Nephron progenitor cell (in vitro differentiated cells): Measurements from ENCODE around the gene ARHGEF25.
A peak's percentile ranks its signal among the peaks of the same experiment; 100 is the strongest.

Experiments used
- DNase-seq: peaks from one replicate; pipeline ENCODE4 v3.0.0; 2021
- H3K27ac Mint-ChIP-seq: 2 replicates; pipeline ENCODE4 v1.8.0; 2021; ENCODE audit warnings: mild to moderate bottlenecking, moderate library complexity, mixed read lengths
- H3K27me3 Mint-ChIP-seq: 2 replicates; pipeline ENCODE4 v1.8.0; 2021; ENCODE audit warnings: mild to moderate bottlenecking, low read depth, mixed read lengths; ENCODE audit not compliant: poor library complexity
- H3K36me3 Mint-ChIP-seq: 2 replicates; pipeline ENCODE4 v1.8.0; 2021; ENCODE audit warnings: low read depth, mixed read lengths
- H3K4me1 Mint-ChIP-seq: 2 replicates; pipeline ENCODE4 v1.8.0; 2021; ENCODE audit warnings: mixed read lengths
- H3K4me3 Mint-ChIP-seq: 2 replicates; pipeline ENCODE4 v1.8.0; 2021; ENCODE audit warnings: mild to moderate bottlenecking, moderate library complexity, mixed read lengths
- H3K9me3 Mint-ChIP-seq: 2 replicates; pipeline ENCODE4 v1.8.0; 2021; ENCODE audit warnings: mild to moderate bottlenecking, moderate library complexity, mixed read lengths
- CTCF ChIP-seq: fragments of 200-600 bp; sonication (generic); IDR thresholded peaks from 2 replicates; pipeline ENCODE4 v1.5.0; 2021; ENCODE audit warnings: antibody characterized with exemption

The ARHGEF25 gene

GRCh38 chr12:57628280-57629191 is 17.3 kb downstream of the ARHGEF25 start:
- Mint-ChIP-seq H3K4me3 (peak overlapping the region; percentile 69), H3K27me3 (peaks cover 100% of the 10 kb centered on the region), H3K27ac (no peak overlapping the region), H3K9me3 (no peaks in the 10 kb centered on the region), H3K4me1 (peaks cover 28% of the 10 kb centered on the region), H3K36me3 (no peaks in the 10 kb centered on the region)
- no peak for DNase-seq
- no peak for TF ChIP-seq CTCF

- Mint-ChIP-seq H3K9me3 (no peaks in the 10 kb centered on the region), H3K27me3 (peaks cover 100% of the 10 kb centered on the region), H3K36me3 (no peaks in the 10 kb centered on the region), H3K27ac (no peak overlapping the region), H3K4me3 (no peak overlapping the region), H3K4me1 (peaks cover 28% of the 10 kb centered on the region)
- TF ChIP-seq CTCF: no peak
- DNase-seq: no peak
Observed at GRCh38 chr12:57629897-57630471, 18.7 kb downstream of the ARHGEF25 start.

GRCh38 chr12:57630891-57631433 is 19.7 kb downstream of the ARHGEF25 start:
- Mint-ChIP-seq H3K4me1 (peaks cover 25% of the 10 kb centered on the region), H3K36me3 (no peaks in the 10 kb centered on the region), H3K27ac (no peak overlapping the region), H3K4me3 (no peak overlapping the region), H3K9me3 (no peaks in the 10 kb centered on the region), H3K27me3 (peaks cover 100% of the 10 kb centered on the region)
- TF ChIP-seq CTCF: no peak
- no peak for DNase-seq

GRCh38 chr12:57631566-57632072 is 20.4 kb downstream of the ARHGEF25 start:
- Mint-ChIP-seq H3K4me3 (peak overlapping the region; percentile 71), H3K36me3 (no peaks in the 10 kb centered on the region), H3K27me3 (peaks cover 99% of the 10 kb centered on the region), H3K9me3 (no peaks in the 10 kb centered on the region), H3K4me1 (peaks cover 19% of the 10 kb centered on the region), H3K27ac (no peak overlapping the region)
- TF ChIP-seq CTCF: no peak
- no peak for DNase-seq

GRCh38 chr12:57632073-57632957 is 21.1 kb downstream of the ARHGEF25 start:
- no peaks in the 10 kb centered on the region for H3K36me3 Mint-ChIP-seq
- DNase-seq: peak; percentile 53
- TF ChIP-seq CTCF: no peak
- H3K4me3 Mint-ChIP-seq: peak overlapping the region; percentile 68
- peaks cover 14% of the 10 kb centered on the region for H3K4me1 Mint-ChIP-seq
- H3K27ac Mint-ChIP-seq: no peak overlapping the region
- peaks cover 98% of the 10 kb centered on the region for H3K27me3 Mint-ChIP-seq
- no peaks in the 10 kb centered on the region for H3K9me3 Mint-ChIP-seq
